HG03558 (cell line): ENCODE measurements around the gene CRTC3.
"Not testable (repeated sequence)": the region's sequence is repeated elsewhere in the genome, so short reads cannot be mapped to it uniquely, and the experiment has no call there.

ENCODE experiments used
- ATAC-seq: cut with Tn5 transposase; IDR thresholded peaks from one replicate; pipeline ENCODE4 v1.9.1; 2021; ENCODE audit warnings: moderate number of reproducible peaks; ENCODE audit not compliant: unreplicated experiment; ENCODE audit errors: extremely low read depth

The CRTC3 gene

GRCh38 chr15:90645873-90646575, 116.3 kb downstream of the CRTC3 start:
- no peak for ATAC-seq

- ATAC-seq = no peak
Observed at GRCh38 chr15:90646662-90647305, 117.1 kb downstream of the CRTC3 start.

- ATAC-seq = no peak
Observed at GRCh38 chr15:90647326-90647725, 117.6 kb downstream of the CRTC3 start.

GRCh38 chr15:90648137-90649070, 118.7 kb downstream of the CRTC3 start:
- no peak for ATAC-seq

- ATAC-seq = no peak
Observed at GRCh38 chr15:90650117-90650955, 120.6 kb downstream of the CRTC3 start.

GRCh38 chr15:90650956-90651689, 121.4 kb downstream of the CRTC3 start:
- ATAC-seq = no peak

- no peak for ATAC-seq
Observed at GRCh38 chr15:90654233-90655136, 124.8 kb downstream of the CRTC3 start.

- not testable (repeated sequence) for ATAC-seq
Observed at GRCh38 chr15:90657520-90658172, 127.9 kb downstream of the CRTC3 start.

- no peak for ATAC-seq
Observed at GRCh38 chr15:90659481-90659880, 129.8 kb downstream of the CRTC3 start.

- peak; percentile 48 for ATAC-seq
Observed at GRCh38 chr15:90660195-90660998, 130.7 kb downstream of the CRTC3 start.

GRCh38 chr15:90660999-90661330, 131.2 kb downstream of the CRTC3 start:
- not testable (repeated sequence) for ATAC-seq

- not testable (repeated sequence) for ATAC-seq
Observed at GRCh38 chr15:90664081-90664461, 134.3 kb downstream of the CRTC3 start.

GRCh38 chr15:90664650-90665287, 135.0 kb downstream of the CRTC3 start:
- no peak for ATAC-seq

- ATAC-seq = peak; percentile 26
Observed at GRCh38 chr15:90665288-90666134, 135.8 kb downstream of the CRTC3 start.

GRCh38 chr15:90666135-90666909, 136.6 kb downstream of the CRTC3 start:
- ATAC-seq = no peak
